HG02759 (cell line): ENCODE data around the gene MBD3L1.

Experiments used
- ATAC-seq: cut with Tn5 transposase; IDR thresholded peaks from one replicate; pipeline ENCODE4 v1.9.1; 2021; ENCODE audit warnings: mild to moderate bottlenecking, moderate library complexity; ENCODE audit not compliant: unreplicated experiment

The MBD3L1 gene

GRCh38 chr19:8832132-8833021 lies at the start of gene MBD3L1, which contains the start of gene ZNF558:
Gene MBD3L1 (plus strand): TSS chr19:8832377. CDS start chr19:8842679, 10,302 bp downstream.
Gene ZNF558 (minus strand): TSS chr19:8832304. CDS start chr19:8822659, 9,645 bp downstream.
- peak; percentile 86 for ATAC-seq

DNA sequence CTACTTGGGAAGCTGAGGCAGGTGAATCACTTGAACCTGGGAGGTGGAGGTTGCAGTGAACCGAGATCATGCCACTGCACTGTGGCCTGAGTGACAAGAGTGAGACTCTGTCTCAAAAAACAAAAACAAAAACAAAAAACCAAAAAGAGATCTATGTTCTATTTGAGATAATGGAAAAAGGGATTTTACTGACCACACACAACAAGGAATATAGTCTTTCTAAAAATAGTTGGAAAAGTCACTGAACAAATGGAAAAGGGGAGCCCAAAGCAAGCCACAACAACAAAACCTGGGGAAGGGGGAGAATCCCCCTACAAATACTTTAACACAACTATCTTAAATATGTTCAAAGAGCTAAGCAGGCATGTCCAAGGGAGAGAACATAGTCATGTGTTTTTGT lies 37.4 kb upstream of the MBD3L1 start:
- ATAC-seq, result no peak

DNA sequence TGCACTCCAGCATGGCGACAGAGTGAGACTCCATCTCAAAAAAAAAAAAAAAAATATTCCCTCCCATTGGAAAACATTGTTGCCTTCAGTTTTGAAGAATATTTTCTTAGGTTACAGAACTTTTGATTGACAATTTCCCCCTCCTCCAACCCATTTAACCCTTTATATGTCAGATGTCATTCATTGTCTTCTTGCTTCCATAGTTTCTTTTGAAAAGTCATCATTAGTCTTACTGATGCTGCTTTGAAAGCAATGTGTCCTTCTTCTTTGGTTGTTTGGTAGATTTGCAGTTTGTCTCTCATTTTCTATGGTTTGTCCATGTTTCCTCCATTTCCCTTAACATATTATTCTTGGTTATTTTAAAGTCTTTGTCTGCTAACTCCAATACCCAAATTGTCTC lies 25.5 kb upstream of the MBD3L1 start:
- no peak for ATAC-seq

DNA sequence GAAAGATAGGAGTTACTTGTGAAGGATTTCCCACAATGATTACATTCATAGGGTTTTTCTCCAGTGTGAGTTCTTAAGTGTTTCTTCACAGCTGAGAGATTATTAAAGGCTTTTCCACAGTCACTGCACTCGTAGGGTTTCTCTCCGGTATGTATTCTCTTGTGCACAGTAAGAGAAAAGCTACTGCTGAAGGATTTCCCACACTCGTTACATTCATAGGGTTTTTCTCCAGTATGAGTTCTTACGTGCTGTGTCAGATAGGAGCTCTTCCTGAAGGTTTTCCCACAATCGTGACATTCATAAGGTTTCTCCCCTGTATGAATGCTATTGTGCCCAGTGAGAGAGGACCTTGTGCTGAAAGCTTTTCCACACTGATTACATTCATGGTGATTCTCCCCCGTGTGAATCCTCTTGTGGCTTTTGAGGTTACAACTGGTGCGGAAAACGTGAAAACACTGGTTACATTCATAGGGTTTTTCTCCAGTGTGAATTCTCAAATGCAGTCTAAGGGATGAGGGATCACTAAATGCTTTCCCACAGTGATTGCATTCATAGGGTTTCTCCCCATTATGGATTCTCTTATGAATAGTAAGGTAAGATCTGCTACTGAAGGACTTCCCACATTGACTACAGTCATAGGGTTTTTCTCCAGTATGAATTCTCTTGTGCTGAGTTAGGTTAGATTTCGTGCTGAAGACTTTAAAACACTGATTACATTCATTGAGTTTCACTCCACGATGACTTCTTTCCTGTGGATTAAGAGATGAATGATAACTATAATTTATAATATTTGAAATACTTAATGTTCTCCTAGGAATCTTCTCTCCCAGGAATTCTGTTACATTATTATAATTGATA lies 20.6 kb upstream of the MBD3L1 start:
- no peak for ATAC-seq

DNA sequence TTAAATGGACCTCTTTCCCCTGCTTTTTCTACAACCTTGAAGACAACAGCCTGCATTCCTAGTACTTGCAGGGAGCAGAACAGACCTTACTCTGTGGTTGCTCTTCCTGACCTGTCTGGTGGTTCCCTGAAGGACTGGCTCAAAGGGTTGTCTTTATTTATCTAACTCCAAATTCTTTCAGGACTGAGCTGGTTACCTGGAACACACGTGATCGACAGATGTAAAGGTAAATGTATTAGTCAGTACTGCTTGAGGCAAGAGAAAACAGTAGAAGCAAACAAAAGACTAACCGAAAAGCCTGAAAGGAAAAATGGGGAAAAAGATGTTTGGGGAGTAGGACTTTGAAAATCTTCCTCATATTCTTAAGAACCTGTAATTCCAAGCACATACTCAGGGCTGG lies 18.0 kb upstream of the MBD3L1 start:
- ATAC-seq, result no peak

- ATAC-seq, result no peak
Observed at GRCh38 chr19:8815780-8816179, 16.4 kb upstream of the MBD3L1 start.

GRCh38 chr19:8820234-8820633 lies 11.9 kb upstream of the MBD3L1 start:
- no peak for ATAC-seq

- no peak for ATAC-seq
Observed at GRCh38 chr19:8821748-8822241, 10.4 kb upstream of the MBD3L1 start.

GRCh38 chr19:8826371-8826770 lies 5.8 kb upstream of the MBD3L1 start:
- no peak for ATAC-seq

GRCh38 chr19:8827277-8827676 lies 4.9 kb upstream of the MBD3L1 start:
- ATAC-seq, result no peak

DNA sequence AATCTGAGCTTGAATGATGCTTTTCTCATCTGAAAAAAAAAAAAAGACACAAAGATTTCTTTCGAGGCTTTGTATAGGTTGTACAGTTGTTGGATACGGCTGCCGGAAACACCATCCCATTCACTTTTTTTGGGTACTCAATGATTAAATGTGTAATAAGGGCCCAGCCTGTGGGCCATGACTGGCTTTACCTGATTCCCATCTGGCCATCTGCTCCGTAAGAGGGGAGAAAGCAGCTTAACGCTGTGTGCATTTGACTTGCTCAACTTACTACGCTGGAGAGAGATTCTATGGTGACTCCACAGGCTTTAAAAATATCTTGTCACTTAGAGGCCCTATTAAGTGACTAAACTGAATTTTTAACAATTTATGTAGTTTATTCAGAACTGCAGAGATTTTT lies 804 bp upstream of the MBD3L1 start:
- ATAC-seq, result no peak

DNA sequence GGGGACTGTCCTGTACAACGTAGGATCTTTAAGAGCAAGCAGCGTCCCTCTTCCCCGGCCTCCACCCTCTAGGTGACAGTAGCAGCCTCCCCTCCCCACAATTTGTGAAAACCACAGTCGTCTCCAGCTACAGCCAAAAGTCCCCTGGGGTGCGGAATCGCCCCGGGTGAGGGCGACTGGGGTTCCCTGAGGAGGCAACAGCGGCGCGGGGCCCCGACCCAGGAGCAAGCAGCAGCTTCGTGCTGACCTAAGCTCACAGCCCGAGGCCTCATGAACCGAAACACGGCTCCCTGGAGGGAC lies 395 bp upstream of the MBD3L1 start:
- peak; percentile 12 for ATAC-seq

DNA sequence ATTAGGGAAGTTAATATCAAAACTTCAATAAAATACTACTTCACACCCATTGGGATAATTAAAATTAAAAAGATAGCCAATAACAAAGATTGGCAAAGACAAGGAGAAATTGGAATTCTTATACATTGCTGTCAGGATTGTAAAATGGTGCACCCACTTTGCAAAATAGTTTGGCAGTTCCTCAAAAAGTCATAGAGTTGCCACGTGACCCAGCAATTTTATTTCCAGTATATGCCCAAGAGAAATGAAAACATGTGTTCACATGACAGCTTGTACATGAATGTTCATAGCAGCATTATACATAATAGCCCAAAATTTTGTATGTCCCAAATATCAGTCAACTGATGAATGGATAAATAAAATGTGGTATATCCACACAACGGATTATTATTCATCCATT lies 3.3 kb downstream of the MBD3L1 start:
- ATAC-seq, result no peak

- no peak for ATAC-seq
Observed at GRCh38 chr19:8835877-8836276, 3.7 kb downstream of the MBD3L1 start.

DNA sequence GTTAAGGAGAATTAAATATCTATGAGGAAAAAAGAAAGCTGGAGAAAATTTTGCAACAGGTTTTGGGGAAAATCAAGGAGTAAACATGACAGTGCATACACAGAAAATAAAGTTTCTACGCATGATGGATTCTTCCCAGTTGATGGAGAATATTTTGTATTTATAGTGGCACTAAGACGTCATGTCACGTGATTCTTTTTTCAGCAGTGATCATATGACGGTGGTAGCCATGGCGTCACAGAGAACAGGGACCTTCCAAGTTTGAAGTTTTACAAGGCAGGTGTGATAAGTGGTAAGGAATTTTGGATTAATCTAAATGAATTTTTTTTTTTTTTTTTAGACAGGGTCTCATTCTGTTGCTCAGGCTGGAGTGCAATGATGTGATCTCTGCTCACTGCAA lies 8.5 kb downstream of the MBD3L1 start:
- no peak for ATAC-seq

GRCh38 chr19:8846819-8847218 lies 14.6 kb downstream of the MBD3L1 start:
- no peak for ATAC-seq

DNA sequence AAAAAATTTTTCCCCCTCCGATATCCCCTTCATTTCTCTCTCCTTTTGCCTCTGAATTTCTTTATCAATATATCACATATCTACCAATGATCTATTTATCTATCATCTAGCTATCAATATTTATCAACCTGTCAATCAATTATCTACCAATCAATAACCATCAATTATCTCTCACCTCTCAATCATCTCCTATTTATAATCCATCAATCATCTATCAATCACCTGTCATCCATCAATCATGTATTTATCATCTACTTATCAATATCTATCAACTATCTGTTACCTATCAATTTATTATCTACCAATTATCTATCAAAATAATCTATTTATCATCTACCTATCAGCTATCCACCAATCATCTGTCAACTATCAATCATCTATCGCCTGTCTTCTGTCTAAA lies 17.1 kb downstream of the MBD3L1 start:
- ATAC-seq, result no peak

DNA sequence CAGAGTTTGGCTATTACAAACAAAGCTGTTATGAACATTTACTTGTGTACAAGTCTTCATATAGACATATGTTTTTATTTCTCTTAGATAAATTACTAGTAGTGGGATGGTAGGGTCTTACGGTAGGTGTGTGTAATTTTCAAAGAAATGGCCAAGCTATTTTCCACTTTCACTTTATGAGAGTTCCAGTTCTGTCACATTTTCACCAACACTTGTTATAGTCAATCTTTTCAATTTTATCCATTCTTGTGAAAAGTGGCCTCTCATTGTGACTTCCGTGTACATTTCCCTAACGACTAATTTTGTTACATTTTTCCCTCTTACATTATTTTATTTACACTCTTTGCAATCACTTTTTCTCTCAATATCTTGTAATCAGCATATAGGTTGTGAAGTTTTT lies 18.3 kb downstream of the MBD3L1 start:
- no peak for ATAC-seq

- ATAC-seq, result no peak
Observed at GRCh38 chr19:8858260-8858659, 26.1 kb downstream of the MBD3L1 start.

DNA sequence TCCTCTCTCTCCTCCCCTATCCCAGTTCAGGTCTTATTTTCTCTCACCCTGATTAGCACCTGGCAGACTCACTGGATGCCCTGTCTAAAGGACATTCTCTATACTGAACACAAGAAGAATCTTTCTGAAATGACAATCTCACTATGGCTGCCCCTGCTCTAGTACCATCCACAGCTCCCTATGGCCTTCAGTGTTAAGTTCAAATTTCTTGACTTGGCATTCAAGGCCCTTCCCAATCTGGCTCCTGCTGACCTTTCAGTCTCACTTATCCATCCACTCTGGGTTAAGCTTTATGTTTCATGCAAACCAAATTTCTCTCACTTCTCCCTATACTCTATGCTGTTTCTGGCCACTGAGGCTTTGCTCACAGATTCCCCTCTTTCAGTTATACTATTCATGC lies 34.2 kb downstream of the MBD3L1 start:
- no peak for ATAC-seq

DNA sequence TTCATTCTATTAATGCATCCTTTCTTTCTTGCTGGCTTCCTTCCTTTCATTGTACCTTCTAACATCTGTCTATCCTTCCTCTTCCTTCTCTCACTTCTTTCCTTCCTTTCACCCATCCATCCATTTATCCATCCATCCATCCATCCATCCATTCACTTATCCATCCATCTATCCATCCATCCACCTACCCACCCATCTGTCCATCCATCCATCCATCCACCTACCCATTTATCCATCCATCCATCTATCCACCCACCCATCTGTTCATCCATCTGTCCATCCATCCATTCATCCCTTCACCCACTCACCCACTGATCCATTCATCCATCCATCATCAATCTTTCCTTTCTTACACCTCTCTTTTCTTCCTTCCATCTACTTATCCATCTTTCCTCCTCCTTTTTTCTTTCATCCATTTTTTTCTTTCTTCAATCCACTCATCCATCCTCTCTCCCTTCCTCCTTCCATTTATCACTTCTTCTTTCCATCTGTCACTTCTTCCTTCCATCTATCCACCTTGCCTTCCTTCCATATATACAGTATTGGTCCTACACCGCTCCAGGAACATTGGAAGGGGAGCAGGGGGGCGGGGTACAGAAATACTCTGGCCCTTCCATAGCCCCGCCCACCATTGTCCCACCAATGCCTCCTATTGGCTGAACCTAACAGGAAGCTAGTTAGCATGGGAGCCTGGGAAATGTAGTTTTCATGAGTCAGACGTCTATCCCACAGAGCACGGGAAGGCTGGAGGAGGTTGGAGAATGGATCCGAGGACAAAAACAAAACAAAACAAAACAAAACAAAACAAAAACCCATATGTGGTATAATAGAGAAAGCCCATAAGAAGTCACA lies 45.9 kb downstream of the MBD3L1 start:
- ATAC-seq, result no peak
